BE2C (cell line): ENCODE results near the gene MTHFS. TPM values are rescaled to one million over a fixed set of nuclear protein-coding genes. Genes with fewer than 3 reads are reported as not detected.
A peak's percentile ranks its signal among the peaks of the same experiment; 100 is the strongest.
"Not testable (repeated sequence)": the region's sequence is repeated elsewhere in the genome, so short reads cannot be mapped to it uniquely, and the experiment has no call there.

Experiments
- DNase-seq: peaks from one replicate; pipeline ENCODE4 v3.0.0-alpha.2; 2020
- H3K27me3 ChIP-seq: fragments of 250-450 bp; sonication (Bioruptor Pico); 2 replicates; pipeline ENCODE4 v1.5.1; 2020; ENCODE audit warnings: mild to moderate bottlenecking
- H3K36me3 ChIP-seq: fragments of 250-450 bp; sonication (Bioruptor Pico); 2 replicates; pipeline ENCODE4 v1.5.1; 2020; ENCODE audit warnings: mild to moderate bottlenecking
- H3K4me1 ChIP-seq: fragments of 250-450 bp; sonication (Bioruptor Pico); 2 replicates; pipeline ENCODE4 v1.5.1; 2020
- H3K4me3 ChIP-seq: 2 replicates; pipeline ENCODE4 v1.5.1; 2011; ENCODE audit warnings: low read depth, low read length
- H3K9me3 ChIP-seq: fragments of 250-450 bp; sonication (Bioruptor Pico); 2 replicates; pipeline ENCODE4 v1.5.1; 2020
- CTCF ChIP-seq: IDR thresholded peaks from 2 replicates; pipeline ENCODE4 v1.5.1; 2012; ENCODE audit warnings: mild to moderate bottlenecking, low read depth, low read length
- polyA plus RNA-seq: library from polyadenylated mRNA; unstranded; fragments of >200 nt; gene quantifications from one replicate; pipeline ENCODE4 v1.2.1, GENCODE V29; 2012; ENCODE audit warnings: low read depth, missing spikeins; ENCODE audit not compliant: insufficient read length, insufficient read depth

Gene MTHFS
- polyA plus RNA-seq: 94.9 TPM

- no peaks in the 10 kb centered on the region for H3K9me3 ChIP-seq
- peak within 1 kb of the TSS; percentile 71 for H3K4me3 ChIP-seq
- peaks cover 18% of the 10 kb centered on the region; the same call in 1 of the 2 replicates for H3K4me1 ChIP-seq
- no peaks in the 10 kb centered on the region for H3K27me3 ChIP-seq
- DNase-seq: peak; percentile 85
- TF ChIP-seq CTCF: peak; percentile 47
- no peaks in the 10 kb centered on the region for H3K36me3 ChIP-seq
Observed at GRCh38 chr15:79896634-79897379, at the start of gene MTHFS. TSS of gene MTHFS (minus strand) at chr15:79897014. CDS start at chr15:79896988, 26 bp downstream.

GRCh38 chr15:79944622-79945021 lies 47.8 kb upstream of the MTHFS start:
- TF ChIP-seq CTCF: no peak; the same call in 1 of the 2 replicates
- Histone ChIP-seq H3K27me3 (no peaks in the 10 kb centered on the region), H3K9me3 (no peaks in the 10 kb centered on the region)

GRCh38 chr15:79943820-79944219 lies 47.0 kb upstream of the MTHFS start:
- TF ChIP-seq CTCF: no peak
- no peak for DNase-seq
- H3K27me3 ChIP-seq: no peaks in the 10 kb centered on the region
- no peaks in the 10 kb centered on the region for H3K9me3 ChIP-seq
- no peaks in the 10 kb centered on the region for H3K36me3 ChIP-seq
- no peaks in the 10 kb centered on the region for H3K4me1 ChIP-seq
- H3K4me3 ChIP-seq: no peak overlapping the region

More at GRCh38 chr15:79944622-79945021, 47.8 kb upstream of the MTHFS start:
- H3K4me1 ChIP-seq: no peaks in the 10 kb centered on the region
- H3K36me3 ChIP-seq: no peaks in the 10 kb centered on the region
- peak; percentile 34 for DNase-seq
- no peak overlapping the region for H3K4me3 ChIP-seq

GRCh38 chr15:79942741-79943481 lies 46.1 kb upstream of the MTHFS start:
- H3K4me1 ChIP-seq: no peaks in the 10 kb centered on the region
- H3K9me3 ChIP-seq: no peaks in the 10 kb centered on the region
- DNase-seq: no peak
- no peak for TF ChIP-seq CTCF
- no peaks in the 10 kb centered on the region for H3K36me3 ChIP-seq
- H3K4me3 ChIP-seq: no peak overlapping the region
- no peaks in the 10 kb centered on the region for H3K27me3 ChIP-seq

GRCh38 chr15:79939399-79939798 lies 42.6 kb upstream of the MTHFS start:
- H3K4me1 ChIP-seq: no peaks in the 10 kb centered on the region
- H3K4me3 ChIP-seq: no peak overlapping the region
- H3K9me3 ChIP-seq: no peaks in the 10 kb centered on the region
- no peak for TF ChIP-seq CTCF
- DNase-seq: no peak
- H3K36me3 ChIP-seq: no peaks in the 10 kb centered on the region
- H3K27me3 ChIP-seq: no peaks in the 10 kb centered on the region

GRCh38 chr15:79938143-79938542 lies 41.3 kb upstream of the MTHFS start:
- DNase-seq: no peak
- no peaks in the 10 kb centered on the region for H3K36me3 ChIP-seq
- no peaks in the 10 kb centered on the region for H3K27me3 ChIP-seq
- H3K9me3 ChIP-seq: no peaks in the 10 kb centered on the region
- no peaks in the 10 kb centered on the region for H3K4me1 ChIP-seq
- TF ChIP-seq CTCF: no peak
- no peak overlapping the region for H3K4me3 ChIP-seq

GRCh38 chr15:79935556-79936201 lies 38.9 kb upstream of the MTHFS start:
- DNase-seq, H3K4me3 ChIP-seq, H3K4me1 ChIP-seq, H3K36me3 ChIP-seq, H3K27me3 ChIP-seq, H3K9me3 ChIP-seq: not testable (repeated sequence)
